G401 (cell line): ENCODE measurements around the gene NOTCH3. TPM values are rescaled to one million over a fixed set of nuclear protein-coding genes. Genes with fewer than 3 reads are reported as not detected.

ENCODE experiments used
- DNase-seq: peaks from one replicate; pipeline ENCODE4 v3.0.0-alpha.2; 2015; ENCODE audit warnings: low spot score
- in situ Hi-C: cut with HindIII; loops from 2 replicates; pipeline ENCODE4 v1.10.0; 2016; ENCODE audit warnings: low sequenced_read_pairs, mixed read lengths
- total RNA-seq: library from RNA; depleted of rRNA; stranded (reverse); fragments of >200 nt; shearing (Covaris generic); gene quantifications from 2 replicates; pipeline ENCODE4 v1.2.3, GENCODE V29; 2014; rRNA removed

Gene NOTCH3
- 13.5 and 16.4 TPM in 2 replicates for total RNA-seq

DNA sequence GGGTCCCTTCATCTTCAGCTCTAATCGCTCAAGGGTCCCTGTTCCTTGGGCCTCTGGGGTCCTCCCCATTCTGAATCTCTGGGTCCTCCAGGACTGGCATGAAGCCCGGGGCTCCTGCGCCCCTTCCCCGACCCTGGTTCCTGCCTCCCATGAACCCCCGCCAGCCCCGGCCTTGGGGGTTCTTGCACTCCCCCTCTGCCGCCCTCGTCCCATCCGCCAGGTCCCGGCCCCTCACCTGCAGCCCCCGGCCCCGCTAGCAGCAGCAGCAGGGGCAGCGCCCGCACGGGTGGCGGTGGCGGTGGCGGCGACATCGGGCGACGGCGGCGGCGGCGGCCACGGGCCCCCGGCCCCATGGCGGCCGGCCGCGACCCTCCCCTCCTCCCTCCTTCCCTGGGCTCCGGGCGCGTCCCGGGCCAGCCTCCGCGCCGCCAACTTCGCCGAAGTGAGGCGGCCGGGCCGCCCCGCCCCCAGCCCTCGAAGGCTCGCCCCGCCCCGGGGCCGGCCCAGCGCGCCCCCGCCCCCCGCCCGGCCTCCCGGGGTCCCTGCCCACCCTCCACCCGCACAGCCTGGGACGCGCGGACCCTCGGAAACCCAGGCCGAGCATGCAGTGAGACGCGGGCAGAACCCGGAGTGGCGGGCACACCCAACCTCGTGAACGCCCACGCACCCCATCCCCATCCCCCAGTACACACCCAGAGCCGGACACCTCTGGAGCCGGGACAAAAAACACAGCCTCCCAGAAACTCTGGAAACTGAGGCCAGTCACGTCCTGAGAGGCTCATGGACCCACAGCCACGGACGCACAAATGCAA, at the start of gene NOTCH3:
TSS of gene NOTCH3 (minus strand) at position 443 of the 812 bp plus-strand sequence. CDS start at position 353, 90 bp downstream.
- in situ Hi-C loops = no loop called here
- DNase-seq = no peak

DNA sequence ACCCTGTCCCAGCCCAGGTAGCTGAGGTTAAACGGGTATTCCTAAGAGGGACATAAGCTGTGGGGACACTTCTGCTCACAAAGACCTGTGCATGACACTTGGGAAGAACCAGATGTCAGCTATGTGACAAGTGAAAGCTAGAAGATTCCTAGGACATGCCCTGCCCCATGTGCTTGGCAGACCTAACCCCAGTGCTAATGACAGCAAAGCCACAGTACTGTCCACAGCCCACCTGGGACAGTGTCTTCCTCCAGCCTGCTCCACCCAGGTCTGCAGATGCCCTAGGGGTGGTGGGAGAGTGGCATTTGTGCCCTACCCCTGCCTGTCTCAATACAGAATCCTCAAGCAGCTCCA, 49.8 kb upstream of the NOTCH3 start:
- in situ Hi-C loops = no loop called here
- DNase-seq = no peak

DNA sequence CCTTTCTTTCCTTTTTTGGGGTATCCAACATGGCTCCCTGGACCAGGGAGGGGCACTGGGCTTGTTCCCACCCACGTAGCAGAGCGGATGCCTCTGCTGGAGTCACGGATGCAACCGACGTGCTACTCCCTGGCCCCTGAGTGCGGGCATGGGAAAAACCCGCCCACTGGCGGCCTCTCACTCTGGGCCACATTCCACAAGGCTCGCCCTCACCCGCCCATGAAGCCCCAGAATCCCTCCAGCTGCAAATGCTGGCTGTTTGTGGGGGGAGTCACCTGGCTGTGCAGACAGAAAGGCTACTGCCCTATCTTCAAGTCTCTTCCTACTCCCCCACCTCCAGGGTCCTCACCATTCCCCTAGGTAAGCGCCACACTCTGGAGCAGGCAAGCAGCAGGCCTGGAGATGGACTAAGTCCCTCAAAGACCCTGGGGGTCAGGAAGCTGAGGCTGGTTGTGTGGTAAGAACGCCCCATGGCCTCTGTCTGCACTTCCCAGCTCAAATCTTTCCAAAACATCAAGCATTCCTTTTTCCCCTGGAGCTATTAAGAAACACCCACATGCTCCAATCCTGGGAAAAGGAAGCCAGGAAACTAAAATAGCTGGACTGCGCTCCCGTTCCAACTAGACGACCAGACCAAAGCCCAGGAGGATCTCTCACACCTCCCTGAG, 49.3 kb upstream of the NOTCH3 start:
- in situ Hi-C loops = loop anchor here (5.0 kb wide), 1 partner anchor 42 kb away; no protein-coding TSS in a partner anchor

DNA sequence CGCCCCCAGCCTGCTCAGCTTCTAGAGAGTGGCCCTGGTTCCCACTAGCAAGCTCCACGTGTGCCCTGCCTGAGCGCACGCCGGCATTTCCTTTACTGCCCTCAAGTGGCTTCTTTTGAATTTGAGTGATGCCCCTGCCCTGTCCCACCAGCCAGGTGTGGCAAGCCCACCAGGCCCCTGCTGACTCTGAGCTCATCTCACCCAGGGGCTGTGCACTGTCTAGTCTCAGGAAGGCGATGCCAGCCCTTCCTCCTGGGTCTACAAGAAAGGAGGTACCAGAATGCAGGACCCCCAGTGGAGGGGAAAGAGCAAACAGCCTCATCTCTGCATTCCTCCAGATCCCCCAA, 48.7 kb upstream of the NOTCH3 start:
- in situ Hi-C loops = loop anchor here (5.0 kb wide), 1 partner anchor 43 kb away; no protein-coding TSS in a partner anchor
- no peak for DNase-seq

More for the DNA sequence above, 49.3 kb upstream of the NOTCH3 start:
- no peak for DNase-seq

DNA sequence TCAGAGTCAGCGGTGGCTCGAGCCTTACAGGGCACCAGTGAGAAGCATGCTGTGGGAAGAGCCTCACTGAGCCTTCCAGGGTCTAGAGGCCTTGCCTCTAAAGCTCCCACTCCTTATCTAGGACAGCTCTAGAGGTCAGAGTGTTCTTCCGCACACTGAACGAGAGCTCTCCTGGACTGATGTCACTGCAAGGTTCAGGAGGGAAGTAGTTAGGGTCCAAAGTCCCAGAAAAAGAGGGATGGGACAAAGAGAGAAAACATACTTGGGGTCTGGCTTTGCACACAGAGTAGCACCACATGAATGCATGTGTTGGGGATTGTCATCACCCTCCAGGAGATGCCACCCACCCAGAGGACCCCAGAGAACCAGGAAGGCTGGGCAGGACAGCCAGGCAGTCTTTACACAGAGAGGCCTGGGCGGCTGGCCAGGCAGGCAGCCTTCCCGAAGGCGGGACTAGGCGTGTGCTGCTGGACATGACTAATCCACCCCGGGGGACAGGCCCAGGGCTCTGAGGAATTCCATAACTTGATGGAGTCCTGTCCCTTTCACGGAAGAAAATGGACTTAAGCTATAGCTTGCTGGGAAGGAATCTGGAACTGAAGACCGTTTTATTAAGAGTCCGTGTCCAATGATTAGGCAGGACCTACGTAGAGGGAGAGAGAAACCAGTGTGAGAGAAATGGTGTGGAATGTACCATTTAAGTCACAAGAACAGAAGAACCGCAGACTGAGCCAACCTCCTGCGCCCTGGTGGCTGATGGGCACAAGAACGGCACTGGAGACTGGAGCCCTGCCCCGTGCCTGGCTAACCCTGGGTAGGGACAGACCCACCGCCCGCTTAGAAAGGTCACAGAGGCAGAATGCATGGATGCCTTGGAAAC, 48.1 kb upstream of the NOTCH3 start:
- no peak for DNase-seq
- in situ Hi-C loops = loop anchor here (5.0 kb wide), 1 partner anchor 43 kb away; no protein-coding TSS in a partner anchor

DNA sequence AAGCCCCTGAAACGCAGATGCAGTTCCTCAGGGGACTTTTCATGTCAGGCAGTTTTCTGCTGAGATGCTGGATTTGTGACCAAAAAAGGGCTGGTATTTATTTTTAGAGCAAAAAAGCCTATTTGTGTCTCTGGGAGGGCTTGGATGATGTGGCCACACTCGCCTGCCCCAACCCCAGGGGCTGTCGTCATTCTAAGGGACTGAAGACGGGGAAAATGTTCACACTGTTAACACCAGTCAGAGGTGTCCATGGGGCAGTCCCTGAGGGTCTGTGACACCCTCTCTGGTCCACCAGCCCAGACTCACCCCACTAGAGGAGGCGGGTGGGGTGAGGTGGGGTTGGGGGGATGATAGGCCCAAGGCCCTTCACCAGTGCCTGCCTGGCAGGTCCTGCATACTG, 47.3 kb upstream of the NOTCH3 start:
- in situ Hi-C loops = loop anchor here (5.0 kb wide), 1 partner anchor 44 kb away; no protein-coding TSS in a partner anchor

DNA sequence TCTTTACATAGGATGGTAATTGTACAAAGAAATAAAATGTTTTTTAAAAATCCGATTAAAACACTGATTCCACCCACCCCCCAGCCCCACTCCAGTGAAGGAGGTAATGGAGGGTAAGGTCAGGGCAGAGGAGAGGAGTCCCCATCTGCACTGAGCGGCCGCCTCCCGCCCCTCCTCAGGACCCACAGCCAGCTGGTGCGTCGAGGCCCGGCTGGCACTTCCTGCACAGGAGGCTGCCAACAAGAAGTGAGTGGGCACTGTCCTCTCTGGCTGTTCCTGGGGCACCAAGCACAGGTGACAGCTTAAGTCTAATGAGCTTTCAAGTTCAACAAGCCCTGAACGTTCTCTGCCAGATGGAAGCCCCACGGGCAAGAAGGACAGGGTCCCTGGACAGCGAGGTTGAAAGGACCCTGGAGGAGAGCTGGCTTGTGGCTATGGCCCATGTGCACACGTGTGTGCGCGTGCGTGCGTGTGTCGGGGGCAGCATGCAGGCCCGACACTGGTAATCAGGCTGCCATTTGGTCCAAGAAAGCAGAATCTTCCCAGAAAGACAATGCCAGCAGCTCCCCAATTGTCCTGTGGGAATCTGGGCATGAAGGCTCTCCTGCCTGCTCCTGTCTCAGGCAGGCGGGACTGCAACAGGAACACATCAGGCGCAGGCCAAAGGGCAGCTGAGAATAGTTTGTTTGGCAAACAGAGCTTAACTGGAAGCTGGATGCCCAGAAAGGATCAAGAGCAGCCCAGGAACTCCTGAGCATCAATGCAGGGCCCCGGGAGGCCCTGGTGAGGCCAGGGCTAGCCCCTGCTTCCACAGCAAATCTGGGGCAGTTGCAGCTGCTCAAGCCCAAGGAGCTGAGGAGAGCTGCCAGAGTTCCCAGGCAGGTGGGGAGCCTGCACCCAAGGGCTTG, 46.6 kb upstream of the NOTCH3 start:
- DNase-seq = peak; percentile 37
- in situ Hi-C loops = loop anchor here (5.0 kb wide), 1 partner anchor 45 kb away; no protein-coding TSS in a partner anchor

More for the DNA sequence above, 47.3 kb upstream of the NOTCH3 start:
- DNase-seq = no peak

DNA sequence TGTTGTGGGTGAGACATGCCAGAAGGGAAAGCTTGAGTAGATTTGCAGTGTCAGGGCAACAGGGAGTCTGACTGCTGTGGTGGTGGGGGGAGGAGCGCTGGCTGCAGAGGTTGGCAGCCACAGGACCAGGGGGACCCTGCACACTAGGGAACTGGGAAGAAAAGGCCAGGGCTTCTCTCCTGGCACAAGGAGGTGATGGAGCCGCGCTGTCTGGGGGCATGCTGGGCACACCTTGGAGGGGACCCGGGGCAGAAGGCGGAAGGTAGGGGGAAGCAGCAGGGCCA, 45.3 kb upstream of the NOTCH3 start:
- DNase-seq = no peak
- in situ Hi-C loops = loop anchor here (5.0 kb wide), 1 partner anchor 46 kb away; no protein-coding TSS in a partner anchor

DNA sequence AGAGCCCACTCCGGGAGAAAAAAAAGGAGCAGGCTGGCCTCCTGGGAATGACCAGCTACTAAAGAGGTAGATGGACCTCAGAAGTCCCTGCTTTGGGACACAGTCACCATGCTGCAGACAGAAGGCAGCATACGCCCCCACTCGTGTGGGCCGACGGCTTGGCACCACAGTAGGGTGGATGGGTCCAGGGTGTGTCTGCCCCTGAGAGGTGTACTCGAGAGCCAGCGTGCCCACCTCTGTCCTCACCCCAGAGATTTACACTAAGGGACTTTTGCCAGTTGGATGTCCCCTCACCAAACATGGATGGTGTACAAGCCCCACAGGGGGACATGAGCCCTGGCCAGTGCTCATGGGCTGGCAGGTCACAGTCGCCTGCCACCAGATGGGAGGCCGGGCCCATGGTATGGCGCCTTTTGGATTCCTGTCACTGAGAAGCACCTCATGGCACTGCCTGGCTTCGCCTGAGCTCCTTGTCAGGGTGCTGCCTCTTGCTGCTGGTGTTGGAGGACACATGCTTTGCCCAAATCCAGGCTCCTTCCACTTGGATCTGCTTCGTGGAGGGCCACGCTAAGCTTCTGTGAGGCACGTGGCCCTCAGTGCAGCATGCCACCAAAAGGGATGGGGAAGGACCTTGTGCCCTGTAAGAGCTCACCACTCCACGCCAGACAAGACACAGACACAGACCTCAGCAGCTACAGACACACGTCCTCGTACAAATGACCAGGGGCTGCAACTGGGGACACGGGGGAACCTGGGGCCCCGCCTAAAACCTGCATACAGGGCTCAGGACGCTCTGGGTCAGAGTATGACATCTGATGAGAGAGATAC, 44.8 kb upstream of the NOTCH3 start:
- DNase-seq = no peak
- in situ Hi-C loops = loop anchor here (5.0 kb wide), 1 partner anchor 47 kb away; no protein-coding TSS in a partner anchor

DNA sequence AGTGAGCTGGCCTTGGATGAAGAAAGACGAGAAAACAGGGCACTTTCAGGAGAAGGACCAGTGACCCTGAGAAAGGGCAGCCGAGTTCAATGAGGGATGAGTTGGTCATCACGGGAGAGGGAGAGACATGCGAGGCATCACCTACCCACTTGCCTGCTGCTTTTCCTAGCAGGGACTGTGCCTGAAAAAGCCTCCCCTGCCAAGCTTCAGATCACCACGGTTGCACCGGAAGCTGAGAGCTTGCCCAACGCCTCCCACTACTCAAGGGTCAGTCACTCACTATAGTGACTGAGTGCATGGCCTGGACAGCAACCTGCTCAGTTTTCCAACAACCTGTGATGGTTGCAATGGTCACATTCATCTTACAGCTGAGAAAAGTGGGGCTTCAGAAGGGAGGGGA, 44.0 kb upstream of the NOTCH3 start:
- in situ Hi-C loops = loop anchor here (5.0 kb wide), 1 partner anchor 47 kb away; no protein-coding TSS in a partner anchor
- DNase-seq = no peak

DNA sequence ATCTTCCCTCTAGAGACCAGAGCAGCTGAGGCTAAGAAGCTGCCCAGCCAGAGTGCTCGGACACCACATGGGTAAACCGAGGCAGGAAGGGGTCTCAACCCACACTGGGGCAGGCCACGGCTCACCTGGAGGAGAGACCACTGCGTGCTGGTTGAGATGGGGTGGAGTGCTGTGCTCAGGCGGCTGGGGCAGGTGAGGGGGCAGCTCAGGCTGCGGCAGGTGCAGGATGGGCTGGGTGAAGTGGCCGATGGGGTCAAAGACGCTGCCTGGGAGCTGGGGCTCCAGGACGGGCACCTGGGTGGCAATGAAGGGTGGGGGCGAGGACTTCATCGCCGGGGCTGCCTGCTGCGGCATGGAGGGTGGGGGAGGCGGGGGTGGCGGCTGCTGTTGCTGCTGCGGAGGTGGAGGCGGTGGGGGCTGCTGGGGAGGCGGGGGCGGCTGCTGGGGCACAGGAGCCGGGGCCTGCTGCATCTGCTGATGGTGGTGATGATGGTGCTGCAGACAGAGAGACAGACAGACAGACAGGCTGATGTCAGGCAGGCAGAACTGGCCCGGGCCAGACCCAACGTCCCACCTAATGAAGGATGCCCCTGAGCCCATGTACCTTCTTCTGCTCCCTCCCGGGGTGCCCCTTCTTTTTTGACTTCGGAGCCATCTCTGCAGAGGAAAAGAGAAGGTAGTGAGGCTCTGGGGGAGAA, 43.5 kb upstream of the NOTCH3 start:
- DNase-seq = no peak
- in situ Hi-C loops = no loop called here

DNA sequence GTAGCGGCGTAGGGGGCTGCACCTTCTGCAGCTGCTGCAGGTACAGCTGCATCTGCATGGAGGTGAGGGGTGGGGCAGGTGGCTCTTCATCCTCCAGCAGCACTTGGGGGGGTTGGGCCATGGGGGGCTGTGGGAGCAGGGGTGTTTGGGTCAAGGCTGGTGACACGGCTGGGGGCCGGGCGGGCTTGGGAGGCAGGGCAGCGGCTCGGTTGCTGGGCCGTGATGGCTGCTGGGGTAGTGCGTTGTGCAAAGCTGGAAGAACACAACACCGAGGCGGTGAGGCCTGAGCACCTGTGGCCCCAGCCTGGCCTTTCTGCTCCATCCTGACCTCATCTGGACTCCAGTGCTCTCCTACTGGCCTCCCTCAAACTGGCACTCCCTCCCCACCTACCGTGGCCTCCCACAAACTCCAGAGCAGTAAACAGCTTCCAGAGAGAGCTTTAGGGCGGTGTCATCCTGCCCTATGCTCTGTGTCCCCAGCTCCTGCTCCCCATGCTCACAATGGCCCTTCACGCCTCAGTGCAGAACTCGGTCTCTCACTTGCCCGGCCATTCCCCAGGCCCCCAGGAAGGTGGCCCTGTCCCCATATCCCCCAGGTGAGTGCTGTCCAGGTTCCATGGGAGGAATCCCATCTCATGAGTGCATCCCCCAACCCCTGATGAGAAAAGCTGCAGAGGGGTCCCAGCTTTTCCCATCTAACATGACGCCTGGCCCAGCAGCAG, 42.6 kb upstream of the NOTCH3 start:
- in situ Hi-C loops = no loop called here
- no peak for DNase-seq

DNA sequence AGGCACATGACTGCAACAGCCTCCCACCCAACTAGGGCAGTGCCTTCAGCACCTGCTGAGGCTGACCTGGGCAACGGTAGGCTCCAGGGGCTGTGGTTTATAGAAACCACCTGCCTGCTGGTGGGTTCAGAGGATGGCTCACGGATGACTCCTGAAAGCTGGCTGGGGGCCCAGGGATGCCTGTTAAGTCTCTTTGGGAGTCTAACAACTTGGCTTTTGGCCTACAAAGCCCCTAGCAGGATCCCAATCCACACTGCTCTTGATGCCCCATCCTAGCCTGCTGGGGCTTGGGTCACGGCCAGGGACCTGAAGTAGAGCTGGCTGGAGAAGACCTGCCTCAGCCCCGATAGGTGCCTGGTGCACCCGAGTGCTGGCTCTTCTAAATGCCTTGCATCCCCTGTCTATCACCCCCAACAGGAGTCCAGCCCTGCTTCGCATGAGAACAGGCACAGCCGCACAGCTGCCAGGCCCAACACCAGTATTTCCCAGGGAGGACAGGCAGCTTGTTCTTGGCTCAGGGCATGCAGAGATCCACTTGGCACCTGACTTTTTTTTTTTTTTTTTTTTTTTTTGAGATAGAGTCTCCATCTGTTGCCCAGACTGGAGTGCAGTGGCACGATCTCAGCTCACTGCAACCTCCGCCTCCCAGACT, 40.6 kb upstream of the NOTCH3 start:
- in situ Hi-C loops = no loop called here
- DNase-seq = peak; percentile 41

DNA sequence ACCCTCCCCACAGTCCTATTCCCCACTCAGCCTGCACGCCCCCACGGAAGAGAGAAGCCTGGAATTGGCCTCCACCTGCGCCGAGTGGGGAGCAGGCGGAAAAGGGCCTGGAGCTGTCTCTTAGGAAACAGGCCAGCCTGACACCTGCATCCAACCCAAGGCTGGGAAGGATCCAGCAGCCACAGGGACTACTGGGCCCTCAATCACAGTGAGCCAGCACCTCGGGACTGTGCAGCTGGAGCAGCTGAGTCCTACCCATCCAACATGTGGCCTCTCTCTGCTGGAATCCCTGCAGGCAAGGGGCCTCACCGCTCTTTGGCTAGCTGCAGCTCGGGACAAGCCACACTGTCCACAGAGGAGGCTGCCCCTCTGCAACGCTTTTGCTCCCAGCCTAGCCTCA, 39.7 kb upstream of the NOTCH3 start:
- DNase-seq = peak; percentile 32
- in situ Hi-C loops = no loop called here

DNA sequence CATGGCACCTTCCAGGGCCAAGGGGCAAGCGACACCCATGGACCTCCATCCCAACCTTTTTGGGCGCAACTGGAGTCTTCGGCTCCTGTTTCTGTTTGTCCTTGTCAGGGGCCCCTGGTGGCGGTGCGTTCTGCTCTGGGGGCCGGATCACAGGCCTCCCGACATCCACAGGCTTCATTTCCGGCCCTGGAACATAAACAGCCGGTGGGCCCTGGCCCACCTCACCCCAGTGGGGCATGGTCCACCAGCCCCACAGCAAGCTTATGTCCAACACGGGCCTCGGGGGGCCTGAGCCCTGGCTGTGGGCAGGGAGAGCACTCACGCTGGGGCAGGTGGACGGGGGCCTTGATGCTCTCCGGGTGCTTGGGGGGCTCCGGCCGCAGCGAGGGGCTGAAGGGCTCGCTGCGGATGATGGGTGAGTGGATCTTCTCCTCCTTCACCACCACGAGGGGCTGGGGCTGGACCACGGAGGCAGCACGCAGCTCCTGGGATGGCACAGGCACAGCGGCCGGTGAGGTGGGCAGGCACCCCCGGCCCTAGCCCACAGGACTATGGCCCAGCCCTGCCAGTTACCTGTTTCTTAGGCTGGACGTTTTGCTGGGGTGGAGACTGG, 38.6 kb upstream of the NOTCH3 start:
- no peak for DNase-seq
- in situ Hi-C loops = no loop called here
